GM23248 (cell line): ENCODE results near the gene ATP5PB. TPM values are rescaled to one million over a fixed set of nuclear protein-coding genes. Genes with fewer than 3 reads are reported as not detected.

Source experiments
- DNase-seq: peaks from one replicate; pipeline ENCODE4 v3.0.0-alpha.2; 2015
- H2AFZ ChIP-seq: fragments of 200-600 bp; sonication (generic); 2 replicates; pipeline ENCODE4 v1.6.1; 2016; ENCODE audit warnings: antibody characterized with exemption
- H3F3A ChIP-seq: fragments of 200-600 bp; sonication (generic); 2 replicates; pipeline ENCODE4 v1.6.1; 2016; ENCODE audit warnings: mild to moderate bottlenecking, antibody characterized with exemption, mixed run types; ENCODE audit not compliant: insufficient read depth
- H3K27ac ChIP-seq: fragments of 200-600 bp; sonication (generic); 2 replicates; pipeline ENCODE4 v1.5.1; 2016; ENCODE audit warnings: mild to moderate bottlenecking
- H3K27me3 ChIP-seq: fragments of 200-600 bp; sonication (generic); replicated peaks from 2 replicates; pipeline ENCODE4 v1.6.1; 2016; ENCODE audit warnings: mild to moderate bottlenecking; ENCODE audit not compliant: insufficient read depth
- H3K36me3 ChIP-seq: fragments of 200-600 bp; sonication (generic); 2 replicates; pipeline ENCODE4 v1.6.1; 2016; ENCODE audit warnings: low read depth, mild to moderate bottlenecking
- H3K4me1 ChIP-seq: fragments of 200-600 bp; sonication (generic); 2 replicates; pipeline ENCODE4 v1.6.1; 2016; ENCODE audit warnings: mild to moderate bottlenecking; ENCODE audit not compliant: insufficient read depth
- H3K4me2 ChIP-seq: fragments of 200-600 bp; sonication (generic); one replicate; pipeline ENCODE4 v1.6.1; 2016; ENCODE audit warnings: mild to moderate bottlenecking; ENCODE audit not compliant: unreplicated experiment
- H3K4me3 ChIP-seq: fragments of 200-600 bp; sonication (generic); 2 replicates; pipeline ENCODE4 v1.5.1; 2016; ENCODE audit warnings: mild to moderate bottlenecking
- H3K79me2 ChIP-seq: fragments of 200-600 bp; sonication (generic); 2 replicates; pipeline ENCODE4 v1.6.1; 2016; ENCODE audit warnings: mild to moderate bottlenecking; ENCODE audit not compliant: insufficient read depth
- H3K9ac ChIP-seq: fragments of 200-600 bp; sonication (generic); 2 replicates; pipeline ENCODE4 v1.6.1; 2016; ENCODE audit warnings: mild to moderate bottlenecking
- H3K9me2 ChIP-seq: fragments of 200-600 bp; sonication (generic); 2 replicates; pipeline ENCODE4 v1.6.1; 2016; ENCODE audit warnings: mixed run types, mild to moderate bottlenecking, moderate library complexity; ENCODE audit not compliant: insufficient read depth
- H3K9me3 ChIP-seq: fragments of 200-600 bp; sonication (generic); one replicate; pipeline ENCODE4 v1.6.1; 2017; ENCODE audit warnings: low read depth
- H4K20me1 ChIP-seq: fragments of 200-600 bp; sonication (generic); 2 replicates; pipeline ENCODE4 v1.6.0; 2016; ENCODE audit not compliant: insufficient read depth
- EZH2 ChIP-seq: fragments of 200-600 bp; sonication (generic); IDR thresholded peaks from 2 replicates; pipeline ENCODE4 v1.6.1; 2018; ENCODE audit warnings: antibody characterized with exemption, mild to moderate bottlenecking; ENCODE audit not compliant: insufficient read depth, poor library complexity, severe bottlenecking
- EZH2phosphoT487 ChIP-seq: fragments of 200-600 bp; sonication (generic); IDR thresholded peaks from 2 replicates; pipeline ENCODE4 v1.6.1; 2018; ENCODE audit warnings: antibody characterized with exemption, moderate library complexity, mild to moderate bottlenecking, low read depth; ENCODE audit not compliant: insufficient read depth
- WGBS, 2 experiments: methylation state at CpG; one replicate each; pipeline ENCODE4 v1.1.6; 2015 to 2017; ENCODE audit warnings: low lambda C conversion rate in 2 of 2, low coverage in 1 of 2; ENCODE audit errors: missing lambda C conversion rate in 2 of 2; 5-methylcytosine and 5-hydroxymethylcytosine counted together
- in situ Hi-C: fragments of 300-500 bp; cut with MboI; formaldehyde crosslinking; loops from 2 replicates; pipeline ENCODE4 v1.15.0; 2020
- polyA plus RNA-seq: library from polyadenylated mRNA; unstranded; fragments of >200 nt; fragmentation: Nextera tagmentation; extraction: Ambion mirVana; gene quantifications from 2 replicates; pipeline ENCODE4 v1.2.1, GENCODE V29; 2016
- total RNA-seq: library from RNA; depleted of rRNA; stranded (reverse); fragments of >200 nt; shearing (Covaris generic); gene quantifications from 2 replicates; pipeline ENCODE4 v1.2.3, GENCODE V29; 2014

Gene ATP5PB
- total and polyA plus RNA-seq, 2 experiments from 2014 or later, result 226 to 304 TPM

- no peaks in the 10 kb centered on the region for H4K20me1 ChIP-seq
- peaks cover 10% of the 10 kb centered on the region for H3K4me1 ChIP-seq
- no peaks in the 10 kb centered on the region for H3K79me2 ChIP-seq
- H3K9me3 ChIP-seq, result no peaks in the 10 kb centered on the region
- H3K27me3 ChIP-seq, result no peaks in the 10 kb centered on the region
- H3K4me3 ChIP-seq, result no peak overlapping the region
- H3K9ac ChIP-seq, result no peak overlapping the region
- in situ Hi-C loops, result loop anchor here (25.0 kb wide), 1 partner anchor 878 kb away; no protein-coding TSS in a partner anchor
- no peak overlapping the region for H2AFZ ChIP-seq
- H3F3A ChIP-seq, result peaks cover 14% of the 10 kb centered on the region; the same call in 1 of the 2 replicates
- no peaks in the 10 kb centered on the region for H3K36me3 ChIP-seq
- no peak overlapping the region for H3K27ac ChIP-seq
- no peak for TF ChIP-seq EZH2
- no peak for TF ChIP-seq EZH2phosphoT487
- no peaks in the 10 kb centered on the region for H3K9me2 ChIP-seq
- no peak overlapping the region for H3K4me2 ChIP-seq
- no peak for DNase-seq
Measured at GRCh38 chr1:111484391-111485026, 35.2 kb downstream of the ATP5PB start.

- H3K27me3 ChIP-seq, result no peaks in the 10 kb centered on the region; the same call in 1 of the 2 replicates
- TF ChIP-seq EZH2phosphoT487 (no peak), EZH2 (no peak)
- peaks cover 10% of the 10 kb centered on the region for H3K4me1 ChIP-seq
- no peak overlapping the region for H3K9ac ChIP-seq
- in situ Hi-C loops, result loop anchor here (25.0 kb wide), 1 partner anchor 876 kb away; no protein-coding TSS in a partner anchor
- 91 to 94% methylated on average over 7 of the region's 7 CpGs for WGBS, 2 experiments
- H3K27ac ChIP-seq, result no peak overlapping the region
- no peaks in the 10 kb centered on the region for H3K36me3 ChIP-seq
- H3K4me2 ChIP-seq, result no peak overlapping the region
- H3K79me2 ChIP-seq, result no peaks in the 10 kb centered on the region
- H3K4me3 ChIP-seq, result no peak overlapping the region
- H3F3A ChIP-seq, result peaks cover 14% of the 10 kb centered on the region; the same call in 1 of the 2 replicates
- H3K9me3 ChIP-seq, result no peaks in the 10 kb centered on the region
- no peaks in the 10 kb centered on the region for H3K9me2 ChIP-seq
- no peaks in the 10 kb centered on the region for H4K20me1 ChIP-seq
- H2AFZ ChIP-seq, result no peak overlapping the region
- DNase-seq, result no peak
Measured at GRCh38 chr1:111486431-111486830, 37.2 kb downstream of the ATP5PB start.

GRCh38 chr1:111487133-111487532, 37.9 kb downstream of the ATP5PB start:
- 71 to 80% methylated on average over 6 of the region's 6 CpGs for WGBS, 2 experiments
- no peaks in the 10 kb centered on the region for H4K20me1 ChIP-seq
- H3K9ac ChIP-seq, result no peak overlapping the region
- H2AFZ ChIP-seq, result no peak overlapping the region
- H3K9me2 ChIP-seq, result no peaks in the 10 kb centered on the region
- H3K36me3 ChIP-seq, result no peaks in the 10 kb centered on the region
- peaks cover 10% of the 10 kb centered on the region for H3K4me1 ChIP-seq
- TF ChIP-seq EZH2 (no peak), EZH2phosphoT487 (no peak)
- no peak overlapping the region for H3K4me3 ChIP-seq
- in situ Hi-C loops, result loop anchor here (25.0 kb wide), 1 partner anchor 875 kb away; no protein-coding TSS in a partner anchor
- H3K27me3 ChIP-seq, result no peaks in the 10 kb centered on the region; the same call in 1 of the 2 replicates
- no peaks in the 10 kb centered on the region for H3K9me3 ChIP-seq
- no peak overlapping the region for H3K4me2 ChIP-seq
- DNase-seq, result no peak
- no peak overlapping the region for H3K27ac ChIP-seq
- no peaks in the 10 kb centered on the region for H3K79me2 ChIP-seq
- H3F3A ChIP-seq, result peaks cover 14% of the 10 kb centered on the region; the same call in 1 of the 2 replicates

GRCh38 chr1:111488669-111489068, 39.4 kb downstream of the ATP5PB start:
- Histone ChIP-seq H3K79me2 (no peaks in the 10 kb centered on the region), H3K4me1 (no peaks in the 10 kb centered on the region; the same call in 1 of the 2 replicates), H3K27ac (no peak overlapping the region), H3K9me3 (no peaks in the 10 kb centered on the region), H3K9me2 (no peaks in the 10 kb centered on the region), H3K36me3 (no peaks in the 10 kb centered on the region), H4K20me1 (no peaks in the 10 kb centered on the region), H3K27me3 (peaks cover under 1% of the 10 kb centered on the region; the same call in 1 of the 2 replicates), H3F3A (peaks cover 1% of the 10 kb centered on the region; the same call in 1 of the 2 replicates), H2AFZ (no peak overlapping the region), H3K4me2 (no peak overlapping the region), H3K9ac (no peak overlapping the region), H3K4me3 (no peak overlapping the region)
- TF ChIP-seq EZH2phosphoT487 (no peak), EZH2 (no peak)
- 81 to 91% methylated on average over 9 of the region's 9 CpGs for WGBS, 2 experiments
- in situ Hi-C loops, result loop anchor here (25.0 kb wide), 1 partner anchor 874 kb away; no protein-coding TSS in a partner anchor
- no peak for DNase-seq
